BJ (cell line): Measurements from ENCODE around the gene PDGFD. TPM values are rescaled to one million over a fixed set of nuclear protein-coding genes. Genes with fewer than 3 reads are reported as not detected.

Experiments
- CTCF ChIA-PET: fragments of 350-600 bp; formaldehyde crosslinking; extraction: SDS; loops from one replicate; lab custom pipeline; 2021; ENCODE audit warnings: antibody characterized with exemption, inconsistent platforms; lab: Yijun Ruan, JAX
- POLR2A ChIA-PET: fragments of 300-600 bp; sonication (Branson Sonifier 250); formaldehyde crosslinking; extraction: SDS; loops from one replicate; lab custom pipeline; 2021; ENCODE audit warnings: antibody characterized with exemption; lab: Charles Lee
- DNase-seq: peaks from one replicate; pipeline ENCODE4 v3.0.0-alpha.2; 2011; ENCODE audit warnings: low read depth
- H3K27me3 ChIP-seq: 2 replicates; pipeline ENCODE4 v1.6.0; 2011; ENCODE audit warnings: low read length; ENCODE audit not compliant: control insufficient read depth, insufficient read depth
- H3K36me3 ChIP-seq: 2 replicates; pipeline ENCODE4 v1.5.1; 2011; ENCODE audit warnings: low read length; ENCODE audit not compliant: control insufficient read depth, insufficient read depth
- H3K4me3 ChIP-seq: 2 replicates; pipeline ENCODE4 v1.5.1; 2011; ENCODE audit warnings: low read depth, mild to moderate bottlenecking, control low read depth, low read length
- polyA plus RNA-seq: library from polyadenylated mRNA; depleted of rRNA; stranded (reverse); fragments of >200 nt; gene quantifications from 2 replicates; pipeline ENCODE4 v1.2.3, GENCODE V29; 2011
- TF ChIP-seq, protein P1 (sequence below): IDR thresholded peaks from 2 replicates; pipeline ENCODE4 v1.5.1; 2011; ENCODE audit warnings: low read depth, mild to moderate bottlenecking, control low read depth, inconsistent platforms, low read length, moderate library complexity; ENCODE audit not compliant: insufficient read depth

Gene PDGFD
- polyA plus RNA-seq, 1 experiment = 0.72 TPM

DNA sequence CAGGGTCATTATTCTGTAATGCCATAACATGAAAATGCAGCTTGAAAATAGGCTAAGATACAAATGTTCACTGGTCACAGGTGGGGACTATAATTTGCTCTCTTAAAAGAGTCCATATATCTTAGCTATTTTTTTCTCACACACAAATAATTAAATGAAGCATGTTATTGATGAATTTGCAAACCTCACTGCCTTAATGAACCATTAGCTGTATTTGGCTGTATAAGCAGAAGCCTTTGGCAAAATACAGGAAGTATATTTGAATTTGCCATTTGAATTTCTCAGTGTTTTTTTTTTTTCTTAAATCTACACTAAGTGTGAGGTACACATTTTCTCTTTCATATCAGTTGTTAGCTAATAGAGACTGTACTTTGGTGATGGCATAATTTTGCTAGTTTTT, 88.9 kb downstream of the PDGFD start:
- POLR2A ChIA-PET = no interaction called here
- no peaks in the 10 kb centered on the region for H3K36me3 ChIP-seq
- no peak for DNase-seq
- H3K4me3 ChIP-seq = no peak overlapping the region
- CTCF ChIA-PET = no interaction called here
- no peaks in the 10 kb centered on the region for H3K27me3 ChIP-seq
- TF ChIP-seq, protein P1, sequence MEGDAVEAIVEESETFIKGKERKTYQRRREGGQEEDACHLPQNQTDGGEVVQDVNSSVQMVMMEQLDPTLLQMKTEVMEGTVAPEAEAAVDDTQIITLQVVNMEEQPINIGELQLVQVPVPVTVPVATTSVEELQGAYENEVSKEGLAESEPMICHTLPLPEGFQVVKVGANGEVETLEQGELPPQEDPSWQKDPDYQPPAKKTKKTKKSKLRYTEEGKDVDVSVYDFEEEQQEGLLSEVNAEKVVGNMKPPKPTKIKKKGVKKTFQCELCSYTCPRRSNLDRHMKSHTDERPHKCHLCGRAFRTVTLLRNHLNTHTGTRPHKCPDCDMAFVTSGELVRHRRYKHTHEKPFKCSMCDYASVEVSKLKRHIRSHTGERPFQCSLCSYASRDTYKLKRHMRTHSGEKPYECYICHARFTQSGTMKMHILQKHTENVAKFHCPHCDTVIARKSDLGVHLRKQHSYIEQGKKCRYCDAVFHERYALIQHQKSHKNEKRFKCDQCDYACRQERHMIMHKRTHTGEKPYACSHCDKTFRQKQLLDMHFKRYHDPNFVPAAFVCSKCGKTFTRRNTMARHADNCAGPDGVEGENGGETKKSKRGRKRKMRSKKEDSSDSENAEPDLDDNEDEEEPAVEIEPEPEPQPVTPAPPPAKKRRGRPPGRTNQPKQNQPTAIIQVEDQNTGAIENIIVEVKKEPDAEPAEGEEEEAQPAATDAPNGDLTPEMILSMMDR = no peak

DNA sequence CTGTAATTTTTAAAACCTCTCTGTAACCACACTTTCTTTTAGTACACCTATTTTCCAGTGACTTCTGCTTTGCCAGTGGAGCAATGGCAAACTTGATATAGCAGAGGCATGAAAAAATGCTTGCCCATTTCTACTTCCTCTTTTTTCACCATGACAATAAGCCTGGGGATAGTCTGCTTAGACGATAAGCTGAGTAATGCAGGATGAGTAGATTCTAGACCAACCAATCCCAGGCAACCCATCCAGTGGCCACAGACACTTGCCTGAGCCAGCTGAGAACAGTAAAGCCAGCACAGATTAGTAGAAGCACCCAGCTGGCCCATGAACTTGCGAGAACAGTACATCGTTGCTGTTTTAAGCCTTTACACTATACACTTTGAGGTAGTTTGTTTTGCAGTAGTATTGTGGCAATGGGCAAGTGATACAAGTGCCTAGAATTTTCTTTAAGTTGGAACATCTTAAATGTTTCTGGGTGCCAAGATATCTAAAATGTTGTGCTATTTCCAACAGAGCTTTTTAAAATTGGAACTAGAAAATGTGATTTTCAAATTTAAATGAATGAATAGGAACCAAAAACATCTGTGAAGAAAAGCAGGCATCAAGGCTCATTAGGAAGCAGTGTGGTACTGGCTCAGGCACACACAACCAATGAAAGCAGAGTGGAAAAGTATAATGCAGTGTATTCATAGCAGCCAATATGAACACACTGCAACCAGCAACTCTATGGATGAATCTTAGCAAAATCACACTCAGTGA, 89.8 kb downstream of the PDGFD start:
- CTCF ChIA-PET = no interaction called here
- Histone ChIP-seq H3K36me3 (no peaks in the 10 kb centered on the region), H3K27me3 (no peaks in the 10 kb centered on the region), H3K4me3 (no peak overlapping the region)
- POLR2A ChIA-PET = no interaction called here
- TF ChIP-seq, protein P1 = no peak
- DNase-seq = no peak

GRCh38 chr11:104067534-104067933, 96.4 kb downstream of the PDGFD start:
- DNase-seq = no peak
- CTCF ChIA-PET = no interaction called here
- TF ChIP-seq, protein P1 = no peak
- H3K4me3 ChIP-seq = no peak overlapping the region
- no peaks in the 10 kb centered on the region for H3K36me3 ChIP-seq
- H3K27me3 ChIP-seq = no peaks in the 10 kb centered on the region
- POLR2A ChIA-PET = no interaction called here

DNA sequence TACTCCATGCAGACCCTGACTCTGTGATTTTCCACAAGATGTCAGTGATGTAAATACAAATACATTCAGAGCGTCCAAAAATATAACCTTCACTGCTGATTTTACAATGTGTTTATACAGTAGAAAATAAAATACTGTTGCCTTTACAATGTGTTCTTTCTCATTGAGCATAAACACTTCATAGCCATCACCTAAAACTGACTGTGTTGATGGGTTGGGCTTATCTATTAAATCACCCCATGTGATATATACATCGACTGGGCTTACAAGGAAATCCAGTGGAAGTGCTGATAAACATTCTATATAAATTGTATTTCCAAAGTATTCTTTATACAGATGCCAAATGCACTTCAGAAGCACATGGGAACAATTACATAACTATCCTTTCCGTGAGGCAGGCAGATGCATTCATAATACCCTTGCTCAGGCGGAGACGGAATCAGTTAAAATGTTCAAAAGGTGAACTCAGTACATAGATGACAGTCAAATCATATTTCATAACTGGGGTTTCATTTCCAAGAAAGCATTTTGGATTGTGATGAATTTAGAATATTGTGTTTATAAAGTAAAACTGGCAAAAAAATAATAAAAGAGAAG, 99.8 kb downstream of the PDGFD start:
- DNase-seq = no peak
- no peak overlapping the region for H3K4me3 ChIP-seq
- no peaks in the 10 kb centered on the region for H3K36me3 ChIP-seq
- POLR2A ChIA-PET = no interaction called here
- CTCF ChIA-PET = no interaction called here
- no peaks in the 10 kb centered on the region for H3K27me3 ChIP-seq
- TF ChIP-seq, protein P1 = no peak

DNA sequence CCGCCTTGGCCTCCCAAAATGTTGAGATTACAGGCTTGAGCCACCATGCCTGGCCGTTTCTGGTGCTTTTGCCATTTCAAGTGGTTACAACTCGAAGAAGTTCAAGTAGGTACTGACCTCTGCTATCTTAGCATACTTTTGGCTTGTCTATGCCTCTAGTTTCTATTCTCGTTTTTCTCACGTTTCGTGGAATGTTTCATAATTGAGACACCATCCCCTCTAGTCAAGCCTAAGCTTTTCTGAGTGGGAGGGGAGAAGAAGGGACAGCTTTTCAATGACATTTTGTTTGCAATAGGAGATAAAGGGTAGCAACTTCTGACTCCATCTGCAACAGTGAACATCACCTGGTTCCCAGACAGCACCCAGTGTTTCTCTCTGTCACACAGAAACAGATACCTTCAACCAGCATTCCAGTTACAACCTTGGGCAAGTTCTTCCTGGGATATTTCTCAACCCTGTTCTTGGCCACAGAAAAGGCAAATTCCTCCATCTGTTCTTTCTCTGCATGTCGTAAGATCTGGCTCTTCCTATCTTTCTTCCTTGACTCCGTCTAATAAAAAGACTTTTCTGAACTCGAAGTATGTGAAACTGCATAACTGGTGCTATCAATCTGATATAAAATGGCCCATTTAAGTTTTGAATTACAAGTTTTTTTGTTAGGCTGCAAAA, 102.0 kb downstream of the PDGFD start:
- TF ChIP-seq, protein P1 = no peak
- ChIA-PET POLR2A (no interaction called here), CTCF (interaction anchor here (0.6 to 1.1 kb wide), 2 partner anchors 380 to 765 kb away, joined by 3 read pairs; no protein-coding TSS in a partner anchor)
- H3K4me3 ChIP-seq = no peak overlapping the region
- DNase-seq = no peak
- no peaks in the 10 kb centered on the region for H3K36me3 ChIP-seq
- H3K27me3 ChIP-seq = no peaks in the 10 kb centered on the region
